Uterus (tissue), 2 donors: ENCODE measurements around the gene NWD2.

Experiments used
- POLR2A ChIP-seq, 2 donors: fragments of 450-650 bp; IDR thresholded peaks; one replicate each; pipeline ENCODE4 v1.6.1; 2016; ENCODE audit warnings: antibody characterized with exemption in 2 of 2, mild to moderate bottlenecking in 1 of 2, moderate library complexity in 1 of 2
- TF ChIP-seq, protein P1 (sequence below), 4 experiments: fragments of 200-600 bp in 2 of 4; fragments of 450-650 bp in 2 of 4; sonication (generic) in 2 of 4; IDR thresholded peaks; one replicate each; pipeline ENCODE4 v1.5.1; 2016 to 2019; ENCODE audit warnings: antibody characterized with exemption in 4 of 4, mild to moderate bottlenecking in 2 of 4, moderate library complexity in 1 of 4

- TF ChIP-seq, protein P1, sequence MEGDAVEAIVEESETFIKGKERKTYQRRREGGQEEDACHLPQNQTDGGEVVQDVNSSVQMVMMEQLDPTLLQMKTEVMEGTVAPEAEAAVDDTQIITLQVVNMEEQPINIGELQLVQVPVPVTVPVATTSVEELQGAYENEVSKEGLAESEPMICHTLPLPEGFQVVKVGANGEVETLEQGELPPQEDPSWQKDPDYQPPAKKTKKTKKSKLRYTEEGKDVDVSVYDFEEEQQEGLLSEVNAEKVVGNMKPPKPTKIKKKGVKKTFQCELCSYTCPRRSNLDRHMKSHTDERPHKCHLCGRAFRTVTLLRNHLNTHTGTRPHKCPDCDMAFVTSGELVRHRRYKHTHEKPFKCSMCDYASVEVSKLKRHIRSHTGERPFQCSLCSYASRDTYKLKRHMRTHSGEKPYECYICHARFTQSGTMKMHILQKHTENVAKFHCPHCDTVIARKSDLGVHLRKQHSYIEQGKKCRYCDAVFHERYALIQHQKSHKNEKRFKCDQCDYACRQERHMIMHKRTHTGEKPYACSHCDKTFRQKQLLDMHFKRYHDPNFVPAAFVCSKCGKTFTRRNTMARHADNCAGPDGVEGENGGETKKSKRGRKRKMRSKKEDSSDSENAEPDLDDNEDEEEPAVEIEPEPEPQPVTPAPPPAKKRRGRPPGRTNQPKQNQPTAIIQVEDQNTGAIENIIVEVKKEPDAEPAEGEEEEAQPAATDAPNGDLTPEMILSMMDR (IDR thresholded peaks at IDR 0.05), result no peak
- TF ChIP-seq POLR2A (IDR thresholded peaks at IDR 0.05), result no peak
These were observed 54.9 kb downstream of the NWD2 start for GRCh38 chr4:37299468-37299867.
